ENCODE data around the gene OSER1. TPM values are rescaled to one million over a fixed set of nuclear protein-coding genes. Genes with fewer than 3 reads are reported as not detected.

Gene OSER1
- polyA plus RNA-seq, 4 donors, result 24.0 to 57.8 (median 51.3) TPM

DNA sequence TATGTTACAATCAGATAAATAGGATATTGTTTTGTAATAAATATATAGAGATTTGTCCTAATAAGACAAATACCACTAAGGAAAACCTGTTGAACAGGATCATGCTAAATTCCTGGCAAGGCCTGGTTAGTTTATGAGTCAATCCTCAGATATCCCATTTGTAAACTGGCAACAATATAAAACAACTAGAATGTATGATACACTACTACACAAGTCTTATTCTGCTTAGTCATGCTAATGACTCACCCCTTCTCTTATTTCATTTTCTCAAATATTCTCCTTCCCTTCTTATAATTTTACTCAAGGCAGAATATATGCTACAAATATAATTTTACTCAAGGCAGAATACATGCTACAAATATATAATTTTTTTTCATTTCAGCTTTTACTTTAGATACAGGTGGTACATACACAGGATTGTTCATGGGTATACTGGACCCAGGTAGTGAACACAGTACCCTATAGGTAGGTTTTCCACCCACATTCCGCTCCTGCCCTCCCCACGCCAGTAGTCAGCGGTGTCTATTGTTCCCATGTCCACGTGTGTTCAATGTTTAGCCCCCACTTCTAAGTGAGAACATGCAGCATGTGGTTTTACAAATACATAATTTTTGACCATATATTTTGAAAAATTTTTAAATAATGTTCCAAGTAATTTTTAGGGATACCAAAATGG, 6.3 kb downstream of the OSER1 start:
- no peaks in the 10 kb centered on the region for H3K9me3 ChIP-seq (ENCODE audit: control insufficient read depth in 2 of 2, insufficient read depth in 1 of 2, low read depth in 1 of 2, low read length in 1 of 2)
- H3K4me3 ChIP-seq (ENCODE audit: low read depth in 1 of 3, low read length in 3 of 3), result no peak overlapping the region
- FAIRE-seq, result peak; percentile 72
- no peaks in the 10 kb centered on the region for H3K27me3 ChIP-seq (ENCODE audit: control insufficient read depth in 3 of 3, insufficient read depth in 3 of 3, low read length in 3 of 3)
- peak in 1 of 2 donors; percentile 57 for DNase-seq
- H3K4me1 ChIP-seq (ENCODE audit: control insufficient read depth in 3 of 3, insufficient read depth in 2 of 3, low read depth in 1 of 3, low read length in 2 of 3), result peaks cover 0 to 4% (median 3%) of the 10 kb centered on the region in 3 donors
- H3K36me3 ChIP-seq (ENCODE audit: control insufficient read depth in 3 of 3, insufficient read depth in 2 of 3, low read depth in 1 of 3, low read length in 3 of 3), result peaks cover 2 to 23% (median 11%) of the 10 kb centered on the region in 3 donors
- H3K27ac ChIP-seq (ENCODE audit: low read depth in 1 of 3, low read length in 2 of 3), result peak overlapping the region in 1 of 3 donors; percentile 54
- WGBS, 3 donors, result 84 to 92% (median 90%) methylated on average over 4 of the region's 4 CpGs

DNA sequence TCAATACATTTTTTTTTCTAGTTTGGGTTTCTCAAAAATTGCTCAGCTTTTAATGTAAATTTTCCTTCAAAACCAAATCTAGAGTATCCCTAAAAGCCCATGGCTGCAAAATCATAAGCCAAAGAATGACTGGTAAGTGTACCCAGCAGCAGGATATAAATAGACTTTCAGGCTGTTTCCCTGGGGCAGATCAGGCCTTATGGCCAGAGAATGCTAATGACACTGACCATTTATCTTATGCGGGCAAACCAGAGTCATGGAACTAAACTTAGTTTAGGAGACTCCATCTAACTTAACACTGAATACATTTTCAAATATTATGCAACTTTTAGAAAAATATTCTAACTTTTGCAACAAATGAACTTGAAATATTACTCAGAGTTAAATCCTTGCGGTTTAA, 7.4 kb downstream of the OSER1 start:
- WGBS, 3 donors, result 74 to 88% (median 78%) methylated on average over 2 of the region's 2 CpGs
- Histone ChIP-seq H3K4me3 (ENCODE audit: low read depth in 1 of 3, low read length in 3 of 3) (no peak overlapping the region), H3K4me1 (ENCODE audit: control insufficient read depth in 3 of 3, insufficient read depth in 2 of 3, low read depth in 1 of 3, low read length in 2 of 3) (no peaks in the 10 kb centered on the region), H3K9me3 (ENCODE audit: control insufficient read depth in 2 of 2, insufficient read depth in 1 of 2, low read depth in 1 of 2, low read length in 1 of 2) (no peaks in the 10 kb centered on the region), H3K27ac (ENCODE audit: low read depth in 1 of 3, low read length in 2 of 3) (no peak overlapping the region), H3K27me3 (ENCODE audit: control insufficient read depth in 3 of 3, insufficient read depth in 3 of 3, low read length in 3 of 3) (no peaks in the 10 kb centered on the region), H3K36me3 (ENCODE audit: control insufficient read depth in 3 of 3, insufficient read depth in 2 of 3, low read depth in 1 of 3, low read length in 3 of 3) (peaks cover 5 to 26% (median 15%) of the 10 kb centered on the region in 3 donors)
- DNase-seq, result no peak
- FAIRE-seq, result no peak

DNA sequence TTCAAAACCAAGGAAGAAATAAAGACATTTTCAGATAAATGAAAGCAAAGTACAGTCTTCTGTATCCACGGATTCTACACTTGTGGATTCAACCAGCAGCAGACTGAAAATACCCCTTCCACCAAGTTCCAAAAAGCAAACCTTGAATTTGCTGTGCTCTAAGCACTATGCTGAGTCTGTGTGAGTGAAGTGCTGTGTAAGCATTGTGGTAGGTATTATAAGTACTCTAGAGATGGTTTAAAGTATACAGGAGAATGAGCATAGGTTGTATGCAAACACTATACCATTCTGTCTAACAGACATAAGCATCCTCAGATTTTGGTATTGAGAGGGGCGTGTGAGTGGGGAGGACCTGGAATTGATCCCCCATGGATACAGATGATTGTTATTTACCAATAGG, 9.6 kb downstream of the OSER1 start:
- Histone ChIP-seq H3K36me3 (ENCODE audit: control insufficient read depth in 3 of 3, insufficient read depth in 2 of 3, low read depth in 1 of 3, low read length in 3 of 3) (peaks cover 18 to 34% (median 22%) of the 10 kb centered on the region in 3 donors), H3K27ac (ENCODE audit: low read depth in 1 of 3, low read length in 2 of 3) (no peak overlapping the region), H3K27me3 (ENCODE audit: control insufficient read depth in 3 of 3, insufficient read depth in 3 of 3, low read length in 3 of 3) (no peaks in the 10 kb centered on the region), H3K9me3 (ENCODE audit: control insufficient read depth in 2 of 2, insufficient read depth in 1 of 2, low read depth in 1 of 2, low read length in 1 of 2) (no peaks in the 10 kb centered on the region), H3K4me3 (ENCODE audit: low read depth in 1 of 3, low read length in 3 of 3) (no peak overlapping the region), H3K4me1 (ENCODE audit: control insufficient read depth in 3 of 3, insufficient read depth in 2 of 3, low read depth in 1 of 3, low read length in 2 of 3) (no peaks in the 10 kb centered on the region)
- DNase-seq (no peak), FAIRE-seq (no peak)
- WGBS, 3 donors, result 48 to 87% (median 57%) methylated on average over 2 of the region's 2 CpGs

DNA sequence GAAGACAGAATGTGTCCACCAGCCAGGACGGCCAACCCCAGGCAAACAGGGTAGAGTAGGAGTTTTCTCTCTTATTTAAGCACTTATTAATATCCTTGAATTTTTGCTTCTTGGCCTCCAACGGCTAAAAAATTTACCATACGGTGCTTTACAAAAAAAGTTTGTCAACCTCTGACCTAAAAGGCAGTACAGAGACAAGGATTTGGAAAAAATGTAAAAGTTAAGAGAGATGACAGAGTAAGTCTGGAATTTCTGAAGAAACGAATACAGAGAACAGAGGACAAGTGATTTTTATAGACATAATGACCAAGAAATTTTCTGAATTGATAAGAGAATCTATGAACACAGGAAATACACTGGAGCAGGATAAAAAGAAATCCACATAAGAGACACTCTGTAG, 10.2 kb downstream of the OSER1 start:
- DNase-seq (no peak), FAIRE-seq (no peak)
- Histone ChIP-seq H3K4me3 (ENCODE audit: low read depth in 1 of 3, low read length in 3 of 3) (no peak overlapping the region), H3K9me3 (ENCODE audit: control insufficient read depth in 2 of 2, insufficient read depth in 1 of 2, low read depth in 1 of 2, low read length in 1 of 2) (no peaks in the 10 kb centered on the region), H3K27me3 (ENCODE audit: control insufficient read depth in 3 of 3, insufficient read depth in 3 of 3, low read length in 3 of 3) (no peaks in the 10 kb centered on the region), H3K27ac (ENCODE audit: low read depth in 1 of 3, low read length in 2 of 3) (no peak overlapping the region), H3K4me1 (ENCODE audit: control insufficient read depth in 3 of 3, insufficient read depth in 2 of 3, low read depth in 1 of 3, low read length in 2 of 3) (no peaks in the 10 kb centered on the region), H3K36me3 (ENCODE audit: control insufficient read depth in 3 of 3, insufficient read depth in 2 of 3, low read depth in 1 of 3, low read length in 3 of 3) (peaks cover 18 to 29% (median 22%) of the 10 kb centered on the region in 3 donors)
- WGBS, 3 donors, result 77 to 84% (median 83%) methylated on average over 4 of the region's 4 CpGs

DNA sequence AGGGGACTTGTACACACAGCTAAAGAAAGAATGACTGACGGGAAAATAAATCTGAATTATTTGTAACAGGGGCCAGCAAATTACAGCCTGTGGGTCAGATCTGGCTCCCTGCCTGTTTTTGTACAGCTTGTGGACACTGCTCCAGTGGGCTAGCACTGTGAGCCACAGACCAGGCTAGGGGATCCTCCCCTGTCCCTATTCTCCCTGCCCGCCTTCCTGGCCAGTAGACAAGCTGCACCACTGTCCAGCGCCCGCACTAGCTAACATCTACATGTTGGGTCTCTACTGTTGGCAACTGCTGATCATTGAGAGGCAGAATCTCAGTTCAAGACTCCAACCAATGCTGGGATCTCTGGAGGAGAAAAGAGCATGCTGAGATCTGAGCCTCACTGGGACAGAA, 10.7 kb downstream of the OSER1 start:
- no peak for FAIRE-seq
- peaks cover 18 to 28% (median 22%) of the 10 kb centered on the region in 3 donors for H3K36me3 ChIP-seq (ENCODE audit: control insufficient read depth in 3 of 3, insufficient read depth in 2 of 3, low read depth in 1 of 3, low read length in 3 of 3)
- WGBS, 3 donors, result 93 to 96% (median 95%) methylated on average over 4 of the region's 4 CpGs

DNA sequence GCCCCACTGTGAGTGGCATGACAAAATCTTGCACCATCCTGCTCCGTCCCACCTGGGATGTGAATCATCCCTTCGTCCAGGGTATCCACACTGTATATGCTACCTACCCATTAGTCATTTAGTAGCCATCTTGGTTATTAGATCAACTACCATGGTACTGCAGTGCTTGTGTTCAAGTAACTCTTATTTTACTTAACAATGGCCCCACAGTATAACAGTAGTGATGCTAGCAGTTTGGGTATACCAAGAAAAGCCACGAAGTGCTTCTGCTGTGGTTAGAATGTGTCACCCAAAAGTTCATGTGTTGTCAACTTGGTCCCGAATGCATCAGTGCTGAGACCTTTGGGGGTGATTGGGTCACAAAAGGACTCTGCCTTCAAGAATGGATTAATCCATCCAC, 11.7 kb downstream of the OSER1 start:
- Histone ChIP-seq H3K4me1 (ENCODE audit: control insufficient read depth in 3 of 3, insufficient read depth in 2 of 3, low read depth in 1 of 3, low read length in 2 of 3) (no peaks in the 10 kb centered on the region), H3K9me3 (ENCODE audit: control insufficient read depth in 2 of 2, insufficient read depth in 1 of 2, low read depth in 1 of 2, low read length in 1 of 2) (no peaks in the 10 kb centered on the region), H3K27me3 (ENCODE audit: control insufficient read depth in 3 of 3, insufficient read depth in 3 of 3, low read length in 3 of 3) (no peaks in the 10 kb centered on the region), H3K4me3 (ENCODE audit: low read depth in 1 of 3, low read length in 3 of 3) (no peak overlapping the region), H3K36me3 (ENCODE audit: control insufficient read depth in 3 of 3, insufficient read depth in 2 of 3, low read depth in 1 of 3, low read length in 3 of 3) (peaks cover 18 to 22% (median 20%) of the 10 kb centered on the region in 3 donors), H3K27ac (ENCODE audit: low read depth in 1 of 3, low read length in 2 of 3) (no peak overlapping the region)
- 81 to 89% (median 84%) methylated on average over 4 of the region's 4 CpGs for WGBS, 3 donors
- FAIRE-seq (no peak), DNase-seq (no peak)

More for the DNA sequence above, 10.7 kb downstream of the OSER1 start:
- no peak overlapping the region for H3K27ac ChIP-seq (ENCODE audit: low read depth in 1 of 3, low read length in 2 of 3)
- H3K4me1 ChIP-seq (ENCODE audit: control insufficient read depth in 3 of 3, insufficient read depth in 2 of 3, low read depth in 1 of 3, low read length in 2 of 3), result no peaks in the 10 kb centered on the region
- no peak for DNase-seq
- no peak overlapping the region for H3K4me3 ChIP-seq (ENCODE audit: low read depth in 1 of 3, low read length in 3 of 3)
- H3K9me3 ChIP-seq (ENCODE audit: control insufficient read depth in 2 of 2, insufficient read depth in 1 of 2, low read depth in 1 of 2, low read length in 1 of 2), result no peaks in the 10 kb centered on the region
- H3K27me3 ChIP-seq (ENCODE audit: control insufficient read depth in 3 of 3, insufficient read depth in 3 of 3, low read length in 3 of 3), result no peaks in the 10 kb centered on the region

DNA sequence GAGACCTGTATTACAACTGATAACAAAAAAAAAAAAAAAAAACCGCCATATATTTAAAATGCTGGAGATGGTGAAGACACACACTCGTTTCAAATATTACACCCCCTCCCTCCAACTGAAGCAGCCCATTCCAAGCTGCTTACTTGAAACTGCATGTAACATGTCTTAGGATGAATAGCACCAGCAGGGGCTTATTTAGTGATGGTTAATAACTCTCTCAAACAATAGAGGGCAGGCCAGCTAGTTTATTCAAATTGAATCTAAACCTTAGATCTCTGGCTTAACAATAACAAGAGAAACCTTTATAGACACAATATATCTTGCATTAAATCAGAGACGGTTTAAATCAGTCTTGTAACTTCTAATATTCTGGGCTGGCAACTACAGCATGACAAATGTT, 14.3 kb downstream of the OSER1 start:
- FAIRE-seq (no peak), DNase-seq (no peak)
- no peak overlapping the region for H3K4me3 ChIP-seq (ENCODE audit: low read depth in 1 of 3, low read length in 3 of 3)
- no peaks in the 10 kb centered on the region for H3K4me1 ChIP-seq (ENCODE audit: control insufficient read depth in 3 of 3, insufficient read depth in 2 of 3, low read depth in 1 of 3, low read length in 2 of 3)
- H3K27me3 ChIP-seq (ENCODE audit: control insufficient read depth in 3 of 3, insufficient read depth in 3 of 3, low read length in 3 of 3), result no peaks in the 10 kb centered on the region
- peaks cover 16 to 18% (median 18%) of the 10 kb centered on the region in 3 donors for H3K36me3 ChIP-seq (ENCODE audit: control insufficient read depth in 3 of 3, insufficient read depth in 2 of 3, low read depth in 1 of 3, low read length in 3 of 3)
- no peaks in the 10 kb centered on the region for H3K9me3 ChIP-seq (ENCODE audit: control insufficient read depth in 2 of 2, insufficient read depth in 1 of 2, low read depth in 1 of 2, low read length in 1 of 2)
- WGBS, 3 donors, result 61 to 81% (median 63%) methylated on average over 3 of the region's 3 CpGs
- no peak overlapping the region for H3K27ac ChIP-seq (ENCODE audit: low read depth in 1 of 3, low read length in 2 of 3)

DNA sequence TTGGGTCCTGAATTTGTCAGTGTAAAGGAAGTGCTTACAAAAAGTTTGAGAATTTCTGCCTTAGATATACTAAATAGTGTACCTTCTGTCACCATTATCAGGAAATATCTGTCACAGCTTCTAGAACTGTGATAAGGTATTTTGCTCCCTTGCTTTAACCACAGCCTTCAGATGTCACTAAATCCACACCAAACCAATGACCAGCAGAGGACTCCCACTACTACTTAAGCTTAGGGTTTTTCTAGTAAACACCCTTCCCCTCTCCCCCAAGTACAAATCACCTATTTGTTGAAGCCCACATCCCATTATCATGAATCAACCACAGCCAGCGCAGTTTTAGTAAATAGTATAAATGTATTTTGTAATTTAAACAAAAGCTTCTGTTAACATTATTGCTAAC, 15.0 kb downstream of the OSER1 start:
- DNase-seq (no peak), FAIRE-seq (no peak)
- Histone ChIP-seq H3K27ac (ENCODE audit: low read depth in 1 of 3, low read length in 2 of 3) (no peak overlapping the region), H3K4me1 (ENCODE audit: control insufficient read depth in 3 of 3, insufficient read depth in 2 of 3, low read depth in 1 of 3, low read length in 2 of 3) (no peaks in the 10 kb centered on the region), H3K36me3 (ENCODE audit: control insufficient read depth in 3 of 3, insufficient read depth in 2 of 3, low read depth in 1 of 3, low read length in 3 of 3) (peaks cover 15 to 18% (median 16%) of the 10 kb centered on the region in 3 donors), H3K27me3 (ENCODE audit: control insufficient read depth in 3 of 3, insufficient read depth in 3 of 3, low read length in 3 of 3) (no peaks in the 10 kb centered on the region), H3K4me3 (ENCODE audit: low read depth in 1 of 3, low read length in 3 of 3) (no peak overlapping the region), H3K9me3 (ENCODE audit: control insufficient read depth in 2 of 2, insufficient read depth in 1 of 2, low read depth in 1 of 2, low read length in 1 of 2) (no peaks in the 10 kb centered on the region)
- 91 to 100% (median 91%) methylated on average over 1 of the region's 1 CpG for WGBS, 3 donors

DNA sequence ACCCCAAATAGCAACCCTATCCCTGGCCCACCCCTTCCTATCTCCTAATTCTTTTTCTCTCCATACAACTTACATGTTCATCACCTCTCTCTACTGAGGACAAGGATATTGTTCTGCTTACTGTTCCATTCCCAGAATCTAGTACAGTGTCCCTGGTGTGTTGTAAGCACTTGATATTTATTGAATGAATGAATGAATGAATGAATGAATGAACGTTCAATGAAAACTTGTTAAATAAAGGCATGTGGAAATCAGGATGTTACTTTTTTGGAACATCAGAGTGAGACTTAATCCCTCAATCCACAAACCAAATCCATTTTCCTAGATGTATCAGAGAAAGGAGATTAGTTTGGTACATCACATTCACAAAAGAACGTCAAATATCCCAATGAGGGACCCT, 16.8 kb downstream of the OSER1 start:
- Histone ChIP-seq H3K27me3 (ENCODE audit: control insufficient read depth in 3 of 3, insufficient read depth in 3 of 3, low read length in 3 of 3) (no peaks in the 10 kb centered on the region), H3K4me3 (ENCODE audit: low read depth in 1 of 3, low read length in 3 of 3) (no peak overlapping the region), H3K9me3 (ENCODE audit: control insufficient read depth in 2 of 2, insufficient read depth in 1 of 2, low read depth in 1 of 2, low read length in 1 of 2) (no peaks in the 10 kb centered on the region), H3K36me3 (ENCODE audit: control insufficient read depth in 3 of 3, insufficient read depth in 2 of 3, low read depth in 1 of 3, low read length in 3 of 3) (peaks cover 11 to 15% (median 11%) of the 10 kb centered on the region in 3 donors), H3K4me1 (ENCODE audit: control insufficient read depth in 3 of 3, insufficient read depth in 2 of 3, low read depth in 1 of 3, low read length in 2 of 3) (no peaks in the 10 kb centered on the region), H3K27ac (ENCODE audit: low read depth in 1 of 3, low read length in 2 of 3) (no peak overlapping the region)
- WGBS, 3 donors, result 62 to 75% (median 71%) methylated on average over 2 of the region's 2 CpGs
- FAIRE-seq (no peak), DNase-seq (no peak)

Measured in small intestine (tissue), 7 donors.